NCI-H128 (cell line): ENCODE results near the gene TYW5.

Experiments
- DNase-seq: peaks from one replicate; lab custom pipeline; 2025; ENCODE audit not compliant: unreplicated experiment; lab: John Stamatoyannopoulos, UW

Gene TYW5, protein sequence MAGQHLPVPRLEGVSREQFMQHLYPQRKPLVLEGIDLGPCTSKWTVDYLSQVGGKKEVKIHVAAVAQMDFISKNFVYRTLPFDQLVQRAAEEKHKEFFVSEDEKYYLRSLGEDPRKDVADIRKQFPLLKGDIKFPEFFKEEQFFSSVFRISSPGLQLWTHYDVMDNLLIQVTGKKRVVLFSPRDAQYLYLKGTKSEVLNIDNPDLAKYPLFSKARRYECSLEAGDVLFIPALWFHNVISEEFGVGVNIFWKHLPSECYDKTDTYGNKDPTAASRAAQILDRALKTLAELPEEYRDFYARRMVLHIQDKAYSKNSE

DNA sequence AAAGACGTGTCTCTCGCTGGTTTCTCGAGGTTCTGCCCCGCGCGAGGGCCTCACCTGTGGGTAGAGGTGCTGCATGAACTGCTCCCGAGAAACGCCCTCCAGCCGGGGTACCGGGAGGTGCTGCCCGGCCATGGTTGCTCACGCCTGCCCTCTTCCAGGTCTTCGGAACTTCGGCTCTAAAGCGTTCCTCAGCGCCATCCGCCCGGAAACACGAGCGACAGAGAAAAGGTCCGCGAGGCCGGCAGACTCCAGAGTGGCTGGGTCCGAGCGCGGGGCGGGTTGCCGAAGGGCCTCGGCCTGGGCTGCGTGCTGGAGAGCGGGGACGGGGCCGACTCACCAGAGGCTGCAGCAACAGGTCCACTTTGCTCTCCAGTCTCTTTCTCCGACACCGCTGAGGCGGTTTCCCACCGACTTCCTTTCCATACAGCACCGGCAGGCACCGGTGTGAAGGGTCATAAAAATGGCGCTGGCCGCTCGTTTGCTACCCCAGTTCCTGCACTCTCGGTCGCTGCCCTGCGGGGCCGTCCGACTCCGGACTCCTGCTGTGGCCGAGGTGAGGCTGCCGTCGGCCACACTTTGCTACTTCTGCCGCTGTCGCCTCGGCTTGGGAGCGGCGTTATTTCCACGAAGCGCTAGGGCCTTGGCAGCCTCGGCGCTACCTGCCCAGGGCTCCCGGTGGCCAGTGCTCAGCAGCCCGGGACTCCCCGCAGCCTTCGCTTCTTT lies at the start of gene TYW5, which contains the start of gene MAIP1:
Gene TYW5, minus strand, starts transcription at position 153 of the 723 bp plus-strand sequence. Its CDS starts 21 bp downstream, at position 132.
Gene MAIP1, plus strand, starts transcription at position 244 of the 723 bp plus-strand sequence. Its CDS starts 217 bp downstream, at position 461.
- peak; percentile 45 for DNase-seq

DNA sequence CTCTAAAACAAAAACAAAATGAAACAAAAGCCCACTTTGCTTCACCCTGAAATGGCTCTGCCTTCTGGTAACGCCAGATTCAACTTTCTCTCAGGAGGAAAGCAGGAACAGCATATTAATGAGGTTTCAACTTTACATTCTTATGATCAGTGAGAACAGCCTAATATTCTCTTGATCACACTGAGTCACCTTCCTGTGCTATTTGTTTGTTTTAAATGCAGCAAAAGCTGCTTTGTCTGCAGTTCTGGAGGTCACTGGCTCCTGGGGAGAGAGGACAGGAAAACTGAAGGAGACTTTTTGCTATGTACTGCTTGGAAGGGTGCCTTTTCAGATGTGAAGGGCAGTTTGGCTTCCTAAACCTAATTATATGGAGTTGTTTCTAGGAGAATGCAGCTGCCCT lies 48.2 kb upstream of the TYW5 start:
- no peak for DNase-seq

DNA sequence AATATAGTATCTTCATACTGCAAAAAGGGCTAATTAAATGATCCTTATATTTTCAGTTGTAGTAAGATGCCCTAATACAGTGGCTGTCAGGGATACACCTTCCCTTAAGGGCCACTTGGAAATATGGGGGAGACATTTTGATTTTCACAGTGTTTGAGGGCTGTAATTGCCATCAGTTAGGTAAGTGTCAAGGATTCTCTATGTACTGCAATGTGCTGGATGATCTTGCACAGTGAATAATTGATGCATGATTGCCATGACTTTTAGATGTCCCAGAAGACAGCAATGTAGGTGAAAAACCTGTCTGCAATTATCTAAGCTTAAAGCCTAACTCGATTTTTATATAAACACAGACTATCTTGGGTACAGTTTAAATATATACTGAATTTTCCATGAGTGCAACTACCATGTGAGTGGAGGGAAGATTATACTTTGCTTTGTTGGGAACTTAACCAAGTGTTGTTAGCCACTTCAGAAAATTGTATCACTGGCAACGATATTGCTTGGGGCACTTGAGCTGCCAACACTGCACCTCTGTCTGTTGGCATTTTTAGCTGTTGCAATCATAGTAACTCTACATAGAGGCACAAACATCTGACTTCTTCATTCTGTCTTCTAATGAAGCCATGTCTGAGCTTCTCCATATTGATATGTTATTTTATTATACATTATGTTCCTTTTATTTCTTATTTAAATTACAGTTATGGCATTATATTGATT lies 45.3 kb upstream of the TYW5 start:
- no peak for DNase-seq

DNA sequence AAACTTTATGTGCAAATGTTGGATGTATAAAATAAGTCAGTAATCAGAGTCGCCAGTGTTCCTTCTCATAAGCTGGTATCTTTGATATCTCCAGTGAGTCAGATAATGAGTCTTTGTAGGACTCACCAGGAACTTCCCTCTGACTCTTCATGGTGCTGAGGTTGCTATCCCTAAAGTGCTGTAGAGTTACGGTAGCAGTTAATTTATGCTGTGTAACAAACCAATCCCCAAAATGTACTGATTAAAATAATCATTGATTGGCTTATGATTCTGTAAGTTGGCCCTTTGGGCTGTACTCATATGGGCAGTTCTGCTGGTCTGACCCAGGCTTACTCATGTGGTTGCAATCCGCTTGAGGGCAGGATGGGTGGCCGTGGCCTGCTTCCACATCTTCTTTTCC lies 43.9 kb upstream of the TYW5 start:
- no peak for DNase-seq

DNA sequence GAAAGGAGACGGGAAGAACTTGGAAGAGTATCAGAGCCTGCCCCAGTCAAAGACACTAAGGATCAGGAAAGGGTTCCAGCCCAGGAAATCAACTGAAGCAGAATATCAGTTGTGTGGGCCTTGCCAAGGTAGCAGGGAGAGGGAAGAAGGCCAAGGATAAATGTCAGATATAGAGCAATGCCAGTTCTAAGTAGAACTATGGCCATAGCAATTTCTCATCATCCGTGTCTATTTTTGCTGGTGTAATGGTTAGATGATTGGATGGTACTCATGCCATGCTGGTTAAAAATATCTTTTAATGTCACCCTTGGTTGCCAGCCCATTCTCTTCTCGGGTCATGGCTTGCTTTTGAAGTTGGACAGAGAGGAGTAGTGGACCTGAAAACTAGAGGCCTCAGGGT lies 42.0 kb upstream of the TYW5 start:
- DNase-seq: no peak

DNA sequence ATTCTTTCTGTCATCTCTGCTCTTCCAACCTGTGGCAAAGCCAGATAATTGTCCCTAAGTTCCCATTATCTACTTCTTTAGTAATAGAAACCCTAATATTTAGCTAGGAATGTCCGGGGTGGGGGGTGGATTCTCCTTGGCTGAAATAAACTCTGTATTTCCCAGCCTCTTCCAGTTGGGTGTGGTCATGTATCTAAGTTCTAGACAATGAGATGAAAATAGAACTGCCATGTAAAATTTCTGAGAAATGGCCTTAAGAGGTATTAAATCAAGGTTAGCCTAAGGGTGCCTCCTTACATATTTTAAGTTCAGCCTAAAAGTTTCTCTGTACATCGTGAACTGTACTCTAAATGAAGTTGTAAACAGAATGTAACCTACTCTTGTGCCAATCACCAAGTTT lies 39.6 kb upstream of the TYW5 start:
- no peak for DNase-seq

DNA sequence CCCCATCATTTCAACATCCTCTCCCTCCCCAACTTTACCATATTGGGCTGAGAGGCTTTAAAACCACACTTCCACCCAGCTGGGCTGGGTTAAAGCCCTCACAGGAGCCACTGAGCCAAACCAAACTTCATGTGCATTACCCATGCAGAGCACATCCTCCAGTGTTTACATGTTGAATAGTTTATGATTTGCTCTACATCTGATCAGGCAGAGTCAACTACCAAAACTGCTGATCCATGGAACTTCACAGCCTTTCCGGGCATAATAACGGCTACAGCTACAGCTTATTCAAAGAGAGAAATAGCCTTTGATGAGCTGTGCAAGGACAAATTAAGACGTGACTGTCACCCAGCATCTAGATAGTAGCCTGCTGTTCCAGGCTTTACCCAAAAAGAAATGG lies 39.1 kb upstream of the TYW5 start:
- DNase-seq: no peak

DNA sequence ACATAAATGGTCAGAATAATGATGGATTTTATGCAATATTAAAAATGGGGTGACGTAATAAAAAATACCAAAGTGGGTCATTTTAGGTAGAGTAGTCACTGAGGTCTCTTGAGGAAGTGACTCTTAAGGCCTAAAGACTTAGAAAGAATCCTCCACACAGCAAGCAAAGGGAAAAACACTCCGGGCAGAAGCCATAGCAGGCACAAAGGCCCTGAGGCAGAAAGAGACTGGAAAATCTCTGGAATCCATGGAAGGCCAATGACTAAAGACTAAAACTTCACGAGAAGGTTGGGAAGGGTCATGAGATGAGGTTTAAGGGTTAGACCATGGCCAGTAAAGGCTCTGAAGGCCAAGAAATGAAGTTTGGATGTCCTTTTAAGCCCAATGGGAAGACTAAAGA lies 37.0 kb upstream of the TYW5 start:
- DNase-seq: no peak

DNA sequence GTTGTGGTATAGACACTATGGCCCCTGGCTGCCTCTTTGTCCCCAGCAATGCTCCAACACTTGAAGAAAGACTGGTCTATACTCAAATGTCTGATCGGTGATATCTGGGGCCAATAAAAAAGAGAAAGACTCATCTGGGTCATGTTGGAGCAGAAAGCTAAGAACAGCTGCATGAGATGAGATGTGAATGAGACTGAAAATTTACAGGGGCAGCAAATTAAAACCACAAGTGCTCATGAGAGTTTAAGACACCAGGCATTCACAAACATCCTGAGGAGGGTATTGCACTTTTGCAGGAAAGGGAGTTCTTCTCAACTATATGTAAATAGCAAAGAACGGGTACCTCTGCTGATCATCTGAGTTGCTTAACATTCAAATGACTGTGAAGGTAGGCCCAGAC lies 36.4 kb upstream of the TYW5 start:
- DNase-seq: no peak

DNA sequence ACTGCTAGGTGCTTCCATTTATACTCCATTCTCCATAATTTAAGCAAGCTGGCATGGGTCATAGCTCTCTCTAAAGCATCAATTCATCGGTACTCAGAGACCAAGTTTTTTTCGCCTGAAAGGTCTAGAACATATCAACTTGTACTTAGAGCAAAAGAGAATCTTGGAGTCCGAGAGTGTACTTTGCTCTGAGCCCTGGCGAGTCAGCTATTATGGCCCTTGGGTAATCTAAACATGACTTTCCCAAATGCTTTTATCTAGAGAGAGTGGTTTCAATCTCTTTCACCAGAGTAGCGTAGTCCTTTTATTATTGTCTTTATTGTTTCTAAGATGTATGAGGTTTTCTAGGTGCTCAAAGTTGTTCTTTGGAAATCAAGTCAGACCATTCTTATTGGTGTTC lies 34.5 kb upstream of the TYW5 start:
- no peak for DNase-seq

DNA sequence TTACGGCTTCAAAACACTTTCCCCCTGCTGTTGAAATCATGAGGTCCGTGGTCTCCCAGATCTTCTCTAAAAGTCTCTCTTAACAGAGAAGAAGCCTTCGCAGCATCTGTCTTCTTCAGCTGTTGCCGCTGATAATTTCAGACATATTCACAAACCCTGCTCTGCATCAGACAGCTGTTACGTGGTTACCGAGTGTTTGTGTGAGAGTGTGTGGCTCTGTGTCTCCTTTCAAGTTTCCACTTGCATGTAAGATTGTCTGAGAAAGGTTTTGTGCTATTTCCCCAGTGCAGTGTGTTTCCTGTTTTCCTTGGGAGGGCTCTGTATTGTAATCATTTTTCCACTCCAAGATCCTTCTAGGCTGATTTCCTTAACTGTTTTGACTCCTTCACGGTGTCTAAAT lies 32.9 kb upstream of the TYW5 start:
- no peak for DNase-seq

DNA sequence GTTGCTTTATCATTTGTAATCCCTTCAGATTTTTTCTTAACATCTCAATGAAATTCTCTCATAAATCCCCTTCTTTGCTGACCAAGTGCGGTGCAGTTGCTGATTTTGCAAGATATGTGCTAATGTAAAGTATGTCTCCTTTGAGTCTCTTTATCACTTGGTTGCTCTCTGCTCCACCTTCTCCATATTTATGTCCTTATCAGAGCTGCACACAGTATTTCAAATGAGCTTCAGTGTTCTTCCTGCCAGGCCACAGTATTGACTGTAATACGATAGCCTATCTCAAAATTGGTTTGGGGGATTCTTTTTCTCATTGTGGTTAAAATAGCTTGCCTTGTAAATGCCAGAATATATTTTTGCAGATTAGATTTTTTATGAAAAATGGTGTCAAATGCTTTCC lies 32.3 kb upstream of the TYW5 start:
- DNase-seq: no peak

DNA sequence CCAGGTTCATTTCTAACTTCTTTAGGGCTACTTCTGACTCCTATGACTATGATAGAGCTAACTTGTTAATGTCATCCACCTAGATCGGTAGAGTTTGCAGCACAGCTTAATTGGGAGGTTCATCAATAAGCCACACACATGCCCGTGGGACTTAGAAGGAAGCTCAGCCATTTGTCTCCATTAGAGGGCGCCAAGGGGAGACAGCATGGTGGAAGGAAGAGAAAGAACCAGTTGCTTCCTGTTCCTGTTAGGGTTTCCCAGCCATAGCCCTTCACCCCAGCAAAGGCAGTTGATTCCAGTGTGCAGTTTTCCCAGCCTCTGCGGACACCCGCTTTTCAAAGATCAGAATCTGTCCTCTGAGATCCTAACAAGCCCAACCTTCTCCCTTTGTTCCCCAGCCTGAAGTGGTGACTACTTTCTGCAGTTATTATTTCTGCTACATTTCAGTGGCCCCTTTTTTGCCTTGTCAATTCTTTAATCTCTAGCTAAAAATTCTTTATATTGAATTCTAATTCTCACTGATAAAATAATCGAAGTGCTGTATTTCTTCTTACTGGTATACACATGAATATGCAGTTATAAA lies 30.4 kb upstream of the TYW5 start:
- no peak for DNase-seq

DNA sequence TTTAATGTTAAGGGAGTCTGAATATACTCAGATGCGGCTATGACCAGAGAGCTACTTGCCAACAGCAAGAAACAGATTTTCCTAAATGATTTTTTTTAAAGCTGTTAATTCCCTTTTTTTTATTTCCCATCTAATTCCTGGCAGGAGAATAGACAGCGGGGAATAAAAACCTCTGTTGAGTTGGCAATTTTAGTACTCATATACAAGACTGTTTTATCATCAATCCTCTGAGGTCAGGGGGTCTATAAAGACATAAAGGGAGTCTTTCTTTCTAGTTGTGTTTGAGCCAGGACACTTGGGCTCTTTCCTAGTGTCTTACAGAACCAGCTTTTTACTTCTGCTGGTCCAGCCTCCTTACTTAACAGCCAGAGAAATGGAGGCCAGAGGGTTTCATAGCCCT lies 29.5 kb upstream of the TYW5 start:
- no peak for DNase-seq

DNA sequence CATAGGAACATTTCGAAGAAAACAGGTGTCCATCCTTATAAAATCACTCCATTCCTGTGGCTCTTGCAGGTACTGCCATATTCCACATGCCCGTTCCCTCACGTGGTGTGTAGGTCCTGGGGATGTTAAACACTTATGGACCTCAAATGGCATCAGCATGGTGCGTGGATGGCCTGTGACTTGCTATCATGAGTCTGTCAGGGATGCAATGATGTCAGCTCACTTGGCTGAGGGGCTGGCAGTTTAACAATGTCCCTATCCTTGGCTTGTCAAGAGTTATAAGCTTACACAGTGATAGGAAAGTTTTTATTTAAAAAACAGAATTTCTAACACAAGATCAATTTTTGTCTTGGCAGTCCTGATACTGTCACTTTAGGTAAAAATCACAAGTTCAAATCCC lies 28.9 kb upstream of the TYW5 start:
- no peak for DNase-seq

DNA sequence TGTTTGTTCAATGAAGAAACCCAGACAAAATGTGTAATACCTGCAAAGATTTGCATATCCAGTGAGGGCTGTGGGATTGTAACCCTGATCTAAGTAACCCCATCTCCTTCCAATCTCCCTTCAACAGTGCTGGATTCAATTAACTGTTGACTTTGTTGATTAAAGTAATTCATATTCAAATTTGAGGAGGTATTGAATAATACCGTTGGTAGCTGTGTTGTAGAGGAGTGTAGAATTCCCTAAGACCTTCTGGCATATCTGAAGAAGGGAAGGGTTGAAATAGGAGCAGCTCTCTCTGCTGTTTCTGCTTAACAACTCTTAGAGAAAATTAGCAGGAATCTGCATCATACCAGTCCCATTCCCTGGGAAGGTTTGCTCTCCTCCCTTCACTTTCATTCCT lies 28.2 kb upstream of the TYW5 start:
- no peak for DNase-seq

DNA sequence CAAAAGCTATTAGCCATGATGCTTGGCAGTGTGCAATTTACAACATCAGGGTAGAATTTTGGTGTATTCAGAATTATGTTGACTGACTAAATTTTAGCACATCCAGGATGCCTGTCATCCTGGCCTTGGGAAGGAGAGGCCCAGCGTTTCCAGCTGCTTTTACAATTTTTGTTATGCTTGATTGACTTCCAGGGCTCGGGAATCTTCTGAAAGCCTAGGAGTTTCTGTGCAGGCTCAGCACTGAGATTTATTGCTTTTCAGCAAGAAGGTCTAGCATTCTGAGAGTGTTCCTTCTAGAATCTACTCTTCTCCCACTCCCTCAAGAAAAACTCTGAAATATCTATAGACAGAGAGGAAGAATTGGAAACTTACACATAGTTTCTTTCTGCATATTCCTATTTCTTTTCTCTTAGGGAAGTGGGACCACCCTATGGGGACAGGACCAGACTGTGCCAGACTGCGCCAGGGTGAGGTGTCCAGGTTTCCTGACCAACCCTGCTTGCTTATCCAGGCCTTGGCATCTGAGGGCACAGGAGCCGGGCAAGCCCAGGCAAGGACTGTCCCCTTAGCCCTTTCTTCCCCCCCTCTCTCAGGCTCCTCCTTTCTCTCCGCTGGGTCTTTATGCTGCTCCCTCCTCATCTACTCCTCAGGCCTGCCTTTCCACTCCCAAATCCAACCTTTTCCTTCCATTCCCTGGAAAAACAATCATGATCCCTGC lies 27.0 kb upstream of the TYW5 start:
- no peak for DNase-seq

DNA sequence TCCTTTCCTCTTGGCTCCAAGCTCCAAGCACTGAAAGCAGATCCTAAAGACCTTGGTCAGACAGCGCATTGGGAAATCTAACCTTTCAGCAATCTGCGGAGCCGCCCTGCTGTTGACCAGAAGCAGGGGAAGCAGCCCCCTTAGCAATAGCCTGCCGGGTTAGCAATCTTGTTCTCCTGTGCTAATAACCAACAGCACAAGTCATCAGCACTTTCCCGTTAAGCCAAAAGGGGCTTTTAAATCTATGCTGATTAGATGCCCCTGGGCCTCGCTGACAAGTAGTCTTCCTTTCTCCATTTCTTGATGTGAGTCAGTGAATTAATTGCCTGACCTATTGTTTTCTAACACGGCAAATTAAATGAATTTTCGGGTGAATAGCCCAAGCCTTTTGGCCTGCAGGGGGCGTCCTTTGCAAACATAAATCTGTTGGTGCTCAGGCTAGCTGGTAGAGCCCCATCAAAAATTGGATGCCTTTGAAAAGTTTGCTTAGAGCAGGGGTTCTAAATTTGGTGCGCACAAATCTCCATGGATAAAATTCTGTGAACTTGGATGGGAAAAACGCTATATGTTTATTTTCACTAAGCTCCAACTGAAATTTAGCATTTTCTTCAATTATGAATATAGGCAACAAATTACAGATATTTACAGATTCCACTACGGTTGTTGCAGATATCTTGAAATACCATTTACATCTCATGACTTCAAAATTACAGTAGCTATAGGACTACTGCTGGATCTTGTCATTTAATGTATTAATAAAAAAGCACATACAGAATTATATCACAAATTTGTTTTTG lies 24.7 kb upstream of the TYW5 start:
- DNase-seq: peak; percentile 6

DNA sequence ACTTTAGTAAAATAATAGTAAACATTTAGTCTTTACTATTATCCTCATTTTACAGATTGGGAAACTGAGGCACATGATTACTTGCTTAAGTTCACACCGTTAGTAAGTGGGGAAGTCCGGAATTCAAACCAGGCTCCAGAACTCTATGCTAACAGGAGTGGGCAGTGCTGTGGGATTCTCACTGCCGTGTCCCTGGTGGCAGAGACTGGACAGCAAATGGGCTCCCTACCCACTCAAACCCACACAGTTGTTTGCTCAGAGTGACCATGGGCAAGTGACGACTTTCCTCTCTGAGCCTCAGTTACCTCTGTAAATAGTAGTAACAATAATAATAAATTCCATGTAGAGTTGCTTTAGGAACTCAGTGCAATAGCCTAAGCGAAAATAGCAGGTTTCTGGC lies 24.1 kb upstream of the TYW5 start:
- no peak for DNase-seq

DNA sequence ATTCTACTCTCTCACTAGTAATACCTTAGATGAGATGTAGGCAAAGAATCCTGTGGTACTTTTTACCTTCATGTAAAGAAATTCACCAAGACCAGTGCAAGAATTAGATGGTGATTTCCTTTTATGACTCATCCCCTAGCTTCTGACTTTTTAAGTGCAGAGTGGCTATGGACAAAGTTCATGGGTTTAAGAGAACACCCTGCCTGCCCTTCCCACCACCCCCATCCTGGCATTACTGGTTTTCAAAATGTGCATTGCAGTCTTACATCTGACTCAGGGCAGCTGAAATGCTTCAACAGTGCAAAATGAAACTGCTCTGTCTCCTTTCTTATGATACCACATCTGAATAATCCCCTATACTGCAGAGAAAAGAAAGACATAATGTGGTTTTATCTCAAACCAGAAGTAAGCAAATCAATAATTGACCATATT lies 22.7 kb upstream of the TYW5 start:
- DNase-seq: no peak
